Inflammatory macrophage treated with lipopolysaccharide for 1 hour (primary cell): ENCODE measurements around the gene WDR6.
"Not testable (repeated sequence)": the region's sequence is repeated elsewhere in the genome, so short reads cannot be mapped to it uniquely, and the experiment has no call there.

ENCODE experiments used
- DNase-seq, 2 donors: peaks; one replicate each; pipeline ENCODE4 v3.0.0-alpha.2; 2020 to 2022

The WDR6 gene

DNA sequence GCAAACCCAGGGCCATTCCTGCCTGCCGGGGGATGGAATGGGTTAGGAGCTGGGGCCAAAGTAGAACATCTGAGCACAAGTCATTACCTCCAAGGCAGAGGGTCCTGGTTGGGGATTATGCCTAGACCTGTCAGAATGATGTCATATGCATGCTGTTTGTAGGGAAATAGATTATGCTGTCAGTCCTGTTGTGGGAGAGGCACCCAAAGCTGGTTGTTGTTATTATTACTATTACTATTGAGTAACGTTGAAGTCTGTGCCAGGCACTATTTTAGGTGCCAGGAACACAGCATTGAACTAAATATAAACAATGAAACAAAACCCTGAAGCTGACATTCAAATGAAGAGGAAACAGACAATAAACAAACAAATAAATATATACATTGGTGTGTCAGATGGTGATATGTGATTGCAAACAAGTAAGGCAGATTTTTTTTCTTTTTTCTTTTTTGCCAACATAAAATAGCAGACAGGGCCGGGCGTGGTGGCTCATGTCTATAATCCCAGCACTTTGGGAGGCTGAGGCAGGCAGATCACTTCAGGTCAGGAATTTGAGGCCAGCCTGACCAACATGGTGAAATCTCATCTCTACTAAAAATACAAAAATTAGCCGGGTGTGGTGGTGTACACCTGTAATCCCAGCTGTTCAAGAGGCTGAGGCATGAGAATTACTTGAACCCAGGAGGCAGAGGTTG is 15.2 kb upstream of the WDR6 start:
- no peak for DNase-seq

DNA sequence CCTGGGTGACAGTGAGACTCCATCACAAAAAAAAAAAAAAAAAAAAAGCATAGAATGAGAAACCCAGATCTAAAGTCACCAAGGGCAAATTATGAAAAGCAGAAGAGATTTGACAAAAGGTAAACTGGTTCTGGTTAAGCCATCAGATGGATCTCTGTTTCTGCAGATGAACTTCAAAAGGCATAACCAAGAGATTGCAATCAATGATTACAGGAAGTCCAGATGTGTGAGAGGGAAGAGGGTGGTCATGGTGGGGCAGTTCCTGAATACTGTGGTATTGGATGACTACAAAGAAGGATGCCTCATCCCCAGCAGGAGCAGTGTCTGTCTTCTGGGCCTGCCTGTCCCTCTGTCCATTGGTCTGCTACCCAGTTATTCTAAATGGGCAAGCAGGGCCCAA is 13.4 kb upstream of the WDR6 start:
- DNase-seq: no peak

DNA sequence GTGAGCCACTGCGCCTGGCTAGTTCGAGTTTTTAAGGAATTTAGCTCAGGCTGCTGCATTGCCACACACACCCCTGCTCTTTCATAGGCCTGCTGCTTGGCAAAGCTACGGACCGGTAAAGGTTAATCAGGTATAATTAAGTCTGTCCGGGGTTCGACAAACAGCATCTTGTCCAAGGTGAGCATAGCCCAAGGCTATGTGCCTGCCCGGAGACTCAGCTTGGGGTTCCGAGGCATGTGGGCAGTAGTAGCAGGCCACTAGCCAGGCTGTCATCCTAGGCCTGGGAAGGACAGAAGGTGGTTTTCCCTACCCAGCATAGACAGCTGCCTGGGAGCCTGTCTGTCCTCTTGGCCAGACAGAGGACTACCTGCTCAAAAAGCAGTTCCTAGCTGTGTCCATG is 10.6 kb upstream of the WDR6 start:
- DNase-seq: no peak

DNA sequence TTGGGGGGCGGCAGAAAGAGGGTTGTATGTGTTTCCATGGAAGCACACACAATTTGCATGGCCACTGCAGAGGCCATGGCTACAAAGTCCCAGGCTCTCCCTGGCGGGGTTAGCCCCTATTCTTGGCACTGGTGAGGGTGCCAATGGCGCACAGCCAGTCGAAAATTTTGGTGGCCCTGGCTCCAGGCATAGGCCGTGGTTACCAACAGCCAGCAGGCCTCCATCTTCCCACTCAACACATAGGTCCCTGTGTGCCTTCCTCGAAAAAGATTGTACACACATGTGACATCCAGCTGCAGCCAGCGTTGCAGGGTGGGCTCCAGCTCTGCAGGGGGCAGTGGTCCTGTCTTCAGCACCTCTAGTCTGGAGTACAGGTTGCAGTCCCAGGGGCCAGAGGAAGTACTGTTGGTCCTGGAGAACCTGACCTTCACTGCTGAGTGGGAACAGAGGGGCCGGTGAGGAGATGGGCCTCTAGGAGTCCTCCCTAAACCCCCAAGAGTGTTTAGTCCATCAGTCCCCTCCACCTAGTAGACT is 10.0 kb upstream of the WDR6 start:
- DNase-seq: no peak

DNA sequence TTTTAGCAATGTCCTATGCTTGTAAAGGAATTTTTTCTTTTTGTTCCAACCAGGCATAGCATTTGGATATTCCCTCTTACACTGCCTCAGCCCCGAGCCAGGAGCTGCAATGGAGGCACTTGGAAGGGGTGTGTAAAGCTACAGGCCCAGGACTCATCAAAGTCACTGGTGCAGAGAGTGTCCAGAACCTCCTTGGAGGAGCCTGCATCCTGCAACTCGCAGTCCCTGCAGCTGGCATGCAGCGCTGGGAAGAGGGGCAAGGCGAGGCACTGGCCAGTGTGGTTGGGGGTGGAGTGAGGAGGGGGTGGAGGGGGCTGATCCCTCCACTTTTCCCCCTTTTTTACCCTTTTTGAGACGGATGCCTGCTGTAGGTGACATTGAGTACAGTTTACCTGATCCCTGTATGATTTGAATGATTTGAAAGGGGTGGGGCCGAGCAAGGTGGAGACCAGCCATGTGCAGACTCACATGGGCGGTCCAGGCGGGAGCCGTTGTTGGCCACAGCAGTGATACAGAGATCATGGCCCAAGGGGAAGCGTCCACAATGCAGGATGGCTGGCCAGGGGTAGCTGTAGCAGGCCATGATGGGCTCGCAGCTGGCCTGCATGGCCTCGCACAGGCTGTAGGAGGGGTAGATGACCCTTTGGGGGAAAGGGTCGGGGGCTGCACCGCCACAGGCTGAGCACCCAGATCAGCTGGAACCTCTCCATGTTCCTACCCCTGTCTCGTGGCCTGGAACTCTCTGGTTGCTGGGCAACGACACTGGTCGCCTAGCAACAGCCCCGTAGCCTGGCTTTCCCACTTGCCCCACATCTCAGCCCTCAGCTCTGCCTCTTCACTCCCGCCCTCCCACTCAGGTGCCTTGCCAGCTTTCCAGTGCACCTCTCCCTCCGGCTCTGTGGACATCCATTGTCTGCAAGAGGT is 9.2 kb upstream of the WDR6 start:
- DNase-seq: no peak

DNA sequence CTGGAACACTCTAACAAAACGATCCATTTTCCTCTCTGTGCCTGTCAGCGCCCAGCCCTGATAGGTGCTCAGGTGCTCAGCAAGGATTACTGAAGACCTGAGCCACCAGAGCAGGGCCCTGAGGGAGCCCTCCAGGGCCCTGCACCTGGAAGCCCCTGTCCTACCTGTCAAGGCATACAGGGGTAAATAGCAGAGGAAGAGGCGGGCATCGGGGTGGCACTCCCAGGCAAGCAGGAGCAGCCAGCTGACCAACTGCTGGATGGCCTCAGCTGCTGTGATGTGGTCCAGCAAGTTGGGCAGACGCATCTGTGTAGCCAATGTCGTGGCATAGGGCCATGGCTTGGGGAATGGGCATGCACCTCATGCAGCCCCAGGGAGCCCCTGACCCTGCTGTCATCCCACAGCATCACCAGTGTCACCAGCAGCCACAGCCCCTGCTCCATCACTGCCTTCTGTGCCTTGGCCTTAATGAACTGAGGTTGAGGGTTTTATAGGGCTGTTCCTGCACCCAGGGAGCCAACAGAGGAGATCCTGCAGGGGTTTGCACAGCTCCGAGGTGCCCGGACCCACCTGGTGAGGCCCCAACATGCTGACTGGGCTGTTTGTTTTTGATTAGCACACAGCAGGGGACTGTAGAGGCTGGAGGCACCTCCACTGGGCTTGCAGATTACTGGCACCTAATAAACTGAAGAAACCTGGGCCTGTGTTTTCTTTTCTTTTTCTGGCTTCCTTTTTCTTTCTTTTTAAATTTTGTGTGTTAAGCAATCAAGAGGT is 7.9 kb upstream of the WDR6 start:
- no peak for DNase-seq

DNA sequence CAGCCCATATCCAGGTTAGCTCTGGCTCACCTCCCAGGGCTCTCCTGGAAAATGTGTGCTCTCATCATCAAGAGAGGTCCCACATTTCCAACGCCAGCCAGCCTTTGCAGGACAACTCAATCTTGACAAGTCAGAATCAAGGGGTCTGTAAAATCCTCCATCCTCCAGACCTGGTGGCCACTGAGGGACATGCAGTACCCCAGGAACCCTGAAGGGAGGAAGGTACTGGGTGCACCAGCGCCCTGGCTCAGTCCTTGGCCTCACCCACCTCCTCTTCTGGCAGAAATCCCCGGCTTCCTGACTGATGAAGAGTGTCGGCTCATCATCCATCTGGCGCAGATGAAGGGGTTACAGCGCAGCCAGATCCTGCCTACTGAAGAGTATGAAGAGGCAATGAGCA is 6.0 kb upstream of the WDR6 start:
- no peak for DNase-seq

DNA sequence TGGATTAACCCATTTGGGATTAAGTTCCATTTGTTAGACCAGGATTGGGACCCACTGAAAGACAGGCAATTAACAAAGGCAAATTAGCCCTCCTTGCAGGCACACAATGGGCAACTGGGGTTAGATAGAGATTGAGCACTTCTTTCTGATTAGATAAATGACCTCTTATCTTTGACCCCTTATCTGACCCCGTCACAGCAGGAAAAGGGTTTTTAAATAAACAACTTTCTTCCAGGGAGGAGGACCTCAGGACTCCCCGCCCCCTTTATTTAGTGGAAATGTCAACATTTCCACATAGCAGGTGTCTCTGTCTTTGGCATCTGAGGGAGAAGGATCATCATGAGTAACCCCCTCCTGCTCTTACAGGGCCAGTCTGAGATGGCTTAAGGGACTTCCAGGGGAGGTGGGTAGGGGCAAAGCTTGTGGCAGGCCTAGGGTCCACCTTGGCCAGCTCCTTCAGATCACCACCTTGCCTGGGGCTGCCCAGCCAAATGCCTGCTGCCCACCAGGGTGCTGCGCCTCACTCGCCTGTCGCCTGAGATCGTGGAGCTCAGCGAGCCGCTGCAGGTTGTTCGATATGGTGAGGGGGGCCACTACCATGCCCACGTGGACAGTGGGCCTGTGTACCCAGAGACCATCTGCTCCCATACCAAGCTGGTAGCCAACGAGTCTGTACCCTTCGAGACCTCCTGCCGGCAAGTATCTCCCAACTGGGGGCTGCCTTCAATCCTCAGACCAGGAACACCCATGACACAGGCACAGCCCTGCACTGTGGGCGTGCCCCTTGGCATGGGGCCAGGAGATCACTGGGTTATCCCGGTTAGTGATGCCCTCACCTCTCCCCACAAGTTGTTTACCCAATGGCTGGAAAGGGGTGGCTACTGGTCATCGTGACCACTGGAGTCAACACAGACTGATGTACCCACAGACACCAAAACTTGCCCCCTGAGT is 2.6 kb upstream of the WDR6 start:
- no peak for DNase-seq

DNA sequence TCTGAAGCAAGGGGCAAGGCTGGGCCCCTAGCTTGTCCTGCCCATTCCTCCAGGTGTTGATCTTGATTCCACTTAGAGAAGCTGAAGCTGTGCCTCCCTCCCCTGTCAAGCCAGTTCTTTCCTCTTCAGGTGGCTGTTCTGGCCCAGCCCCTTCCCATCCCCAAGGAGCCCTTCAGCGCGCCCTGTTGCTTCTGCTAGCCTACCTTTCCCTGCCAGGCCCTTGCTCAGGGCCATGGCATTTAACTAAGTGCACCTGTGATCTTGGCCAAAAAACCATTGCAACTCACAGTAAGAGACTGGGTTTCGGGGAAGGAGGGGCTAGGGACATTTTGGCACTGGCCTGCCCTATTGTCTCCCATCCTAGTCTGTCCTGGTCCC is 1.9 kb upstream of the WDR6 start:
- no peak for DNase-seq

DNA sequence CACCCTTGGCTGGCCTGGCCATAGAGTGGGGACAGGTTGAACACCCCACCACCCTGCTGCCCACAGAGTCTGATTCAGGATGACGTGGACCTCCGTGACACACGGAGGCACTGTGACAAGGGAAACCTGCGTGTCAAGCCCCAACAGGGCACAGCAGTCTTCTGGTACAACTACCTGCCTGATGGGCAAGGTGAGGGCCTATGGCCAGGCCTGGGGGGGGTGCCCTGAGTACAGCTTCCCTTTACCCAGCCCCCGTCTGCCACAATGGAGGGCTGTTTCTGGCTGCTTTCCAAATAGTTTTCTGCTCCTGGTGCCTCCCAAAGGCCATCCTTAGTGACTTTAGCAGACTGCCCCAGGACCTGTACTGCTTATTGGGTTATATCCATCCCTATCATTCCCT is 1.2 kb upstream of the WDR6 start:
- no peak for DNase-seq

DNA sequence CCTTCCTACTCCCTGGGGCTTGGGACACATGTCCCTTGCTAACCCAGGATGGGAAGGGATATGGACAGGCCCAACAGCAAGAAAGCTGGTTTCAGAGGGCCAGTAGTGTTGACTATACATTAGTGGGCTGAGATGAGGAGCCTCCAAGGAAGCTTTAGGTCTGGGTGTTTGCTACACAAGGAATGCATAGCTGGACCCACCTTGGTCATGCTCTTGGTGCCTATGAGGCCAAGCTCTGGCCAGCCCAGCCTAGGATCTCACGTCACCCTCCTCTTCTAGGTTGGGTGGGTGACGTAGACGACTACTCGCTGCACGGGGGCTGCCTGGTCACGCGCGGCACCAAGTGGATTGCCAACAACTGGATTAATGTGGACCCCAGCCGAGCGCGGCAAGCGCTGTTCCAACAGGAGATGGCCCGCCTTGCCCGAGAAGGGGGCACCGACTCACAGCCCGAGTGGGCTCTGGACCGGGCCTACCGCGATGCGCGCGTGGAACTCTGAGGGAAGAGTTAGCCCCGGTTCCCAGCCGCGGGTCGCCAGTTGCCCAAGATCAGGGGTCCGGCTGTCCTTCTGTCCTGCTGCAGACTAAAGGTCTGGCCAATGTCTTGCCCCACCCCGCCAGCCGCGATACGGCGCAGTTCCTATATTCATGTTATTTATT is 653 bp upstream of the WDR6 start:
- DNase-seq: no peak

DNA sequence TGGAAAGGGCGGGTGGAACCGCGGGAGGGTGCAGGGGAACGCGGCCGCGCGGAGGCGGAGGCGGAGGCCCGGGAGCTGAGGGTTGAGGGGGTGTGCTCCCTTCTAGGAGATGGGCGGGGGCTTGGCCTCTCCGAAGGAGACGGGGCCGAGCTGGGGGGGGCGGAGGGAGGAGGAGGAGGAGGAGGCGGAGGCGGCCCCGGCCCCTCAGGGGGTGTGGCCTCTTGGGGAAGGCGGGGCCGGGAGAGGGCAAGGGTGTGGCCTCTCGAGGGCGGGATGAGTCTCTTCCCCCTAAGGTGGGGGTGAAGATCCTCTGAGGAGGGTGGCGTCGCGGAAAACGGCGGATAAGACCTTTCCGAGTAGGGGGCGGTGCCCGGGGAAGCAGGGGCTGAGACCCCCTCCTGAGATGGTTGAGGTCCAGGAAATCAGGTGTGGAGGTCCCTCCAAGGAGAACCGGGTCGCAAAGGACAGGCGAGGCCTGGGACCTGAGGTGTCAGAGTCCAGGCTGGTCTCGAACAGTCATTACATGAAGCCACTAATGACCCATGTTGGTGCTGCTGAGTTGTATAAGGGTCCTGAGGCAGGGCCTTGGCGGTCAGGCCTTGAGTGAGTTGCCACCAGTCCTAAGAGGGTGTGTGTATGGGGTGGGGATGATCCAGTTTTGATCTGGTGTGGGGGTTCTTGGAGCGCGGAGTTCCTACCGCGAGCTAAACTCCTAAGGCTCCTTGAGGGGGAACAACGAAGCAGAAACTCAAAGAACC is 759 bp downstream of the WDR6 start:
- peak; percentile 43 to 81 for DNase-seq

DNA sequence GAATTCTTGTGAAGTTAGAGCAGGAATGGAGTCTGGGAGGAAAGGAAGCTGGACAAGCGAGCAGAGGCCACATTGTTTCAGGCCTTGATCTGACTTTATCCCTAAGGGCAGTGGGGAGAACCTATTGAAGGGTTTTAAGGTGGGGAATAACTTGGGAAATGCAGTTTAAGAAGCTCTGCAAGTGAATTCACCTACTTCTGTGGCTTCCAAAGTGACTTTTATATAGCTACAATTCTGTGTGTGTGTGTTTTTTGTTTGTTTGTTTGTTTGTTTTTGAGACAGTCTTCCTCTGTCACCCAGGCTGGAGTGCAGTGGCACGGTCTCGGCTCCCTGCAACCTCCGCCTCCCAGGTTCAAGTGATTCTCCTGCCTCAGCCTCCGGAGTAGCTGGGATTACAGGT is 1.4 kb downstream of the WDR6 start:
- not testable (repeated sequence) for DNase-seq

DNA sequence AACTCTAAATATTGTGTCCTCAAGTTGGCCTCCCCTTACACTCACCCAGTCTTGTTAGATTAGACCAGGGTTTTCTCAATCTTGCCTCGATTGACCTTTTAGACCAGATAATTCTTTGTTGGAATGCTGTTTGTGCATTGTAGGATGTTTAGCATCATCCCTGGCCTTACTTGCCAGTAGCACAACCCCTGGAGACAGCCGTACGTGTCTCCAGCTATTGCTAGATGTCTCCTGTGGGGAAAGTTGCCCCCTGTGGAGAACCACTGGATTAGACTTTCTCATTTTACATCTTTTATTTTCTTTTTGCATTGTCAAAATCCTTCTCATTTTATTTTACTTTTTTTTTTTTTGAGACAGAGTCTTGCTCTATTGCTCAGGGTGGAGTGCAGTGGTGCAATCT is 2.2 kb downstream of the WDR6 start:
- no peak for DNase-seq

DNA sequence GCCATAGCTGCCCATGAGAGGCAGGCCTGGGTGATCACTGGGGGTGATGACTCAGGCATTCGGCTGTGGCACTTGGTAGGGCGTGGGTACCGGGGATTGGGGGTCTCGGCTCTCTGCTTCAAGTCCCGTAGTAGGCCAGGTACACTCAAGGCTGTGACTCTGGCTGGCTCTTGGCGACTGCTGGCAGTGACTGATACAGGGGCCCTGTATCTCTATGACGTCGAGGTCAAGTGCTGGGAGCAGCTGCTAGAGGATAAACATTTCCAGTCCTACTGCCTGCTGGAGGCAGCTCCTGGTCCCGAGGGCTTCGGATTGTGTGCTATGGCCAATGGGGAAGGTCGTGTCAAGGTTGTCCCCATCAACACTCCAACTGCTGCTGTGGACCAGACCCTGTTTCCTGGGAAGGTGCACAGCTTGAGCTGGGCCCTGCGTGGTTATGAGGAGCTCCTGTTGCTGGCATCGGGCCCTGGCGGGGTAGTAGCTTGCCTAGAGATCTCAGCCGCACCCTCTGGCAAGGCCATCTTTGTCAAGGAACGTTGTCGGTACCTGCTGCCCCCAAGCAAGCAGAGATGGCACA is 5.3 kb downstream of the WDR6 start:
- no peak for DNase-seq

DNA sequence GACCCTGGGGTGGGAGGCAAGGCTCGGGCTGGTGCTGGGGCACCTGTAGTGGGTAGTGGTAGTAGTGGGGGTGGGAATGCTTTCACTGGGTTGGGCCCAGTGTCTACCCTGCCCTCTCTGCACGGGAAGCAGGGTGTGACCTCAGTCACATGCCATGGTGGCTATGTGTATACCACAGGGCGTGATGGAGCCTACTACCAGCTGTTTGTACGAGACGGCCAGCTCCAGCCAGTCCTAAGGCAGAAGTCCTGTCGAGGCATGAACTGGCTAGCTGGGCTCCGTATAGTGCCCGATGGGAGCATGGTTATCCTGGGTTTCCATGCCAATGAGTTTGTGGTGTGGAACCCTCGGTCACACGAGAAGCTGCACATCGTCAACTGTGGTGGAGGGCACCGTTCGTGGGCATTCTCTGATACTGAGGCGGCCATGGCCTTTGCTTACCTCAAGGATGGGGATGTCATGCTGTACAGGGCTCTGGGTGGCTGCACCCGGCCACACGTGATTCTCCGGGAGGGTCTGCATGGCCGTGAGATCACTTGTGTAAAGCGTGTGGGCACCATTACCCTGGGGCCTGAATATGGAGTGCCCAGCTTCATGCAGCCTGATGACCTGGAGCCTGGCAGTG is 6.0 kb downstream of the WDR6 start:
- DNase-seq: no peak

DNA sequence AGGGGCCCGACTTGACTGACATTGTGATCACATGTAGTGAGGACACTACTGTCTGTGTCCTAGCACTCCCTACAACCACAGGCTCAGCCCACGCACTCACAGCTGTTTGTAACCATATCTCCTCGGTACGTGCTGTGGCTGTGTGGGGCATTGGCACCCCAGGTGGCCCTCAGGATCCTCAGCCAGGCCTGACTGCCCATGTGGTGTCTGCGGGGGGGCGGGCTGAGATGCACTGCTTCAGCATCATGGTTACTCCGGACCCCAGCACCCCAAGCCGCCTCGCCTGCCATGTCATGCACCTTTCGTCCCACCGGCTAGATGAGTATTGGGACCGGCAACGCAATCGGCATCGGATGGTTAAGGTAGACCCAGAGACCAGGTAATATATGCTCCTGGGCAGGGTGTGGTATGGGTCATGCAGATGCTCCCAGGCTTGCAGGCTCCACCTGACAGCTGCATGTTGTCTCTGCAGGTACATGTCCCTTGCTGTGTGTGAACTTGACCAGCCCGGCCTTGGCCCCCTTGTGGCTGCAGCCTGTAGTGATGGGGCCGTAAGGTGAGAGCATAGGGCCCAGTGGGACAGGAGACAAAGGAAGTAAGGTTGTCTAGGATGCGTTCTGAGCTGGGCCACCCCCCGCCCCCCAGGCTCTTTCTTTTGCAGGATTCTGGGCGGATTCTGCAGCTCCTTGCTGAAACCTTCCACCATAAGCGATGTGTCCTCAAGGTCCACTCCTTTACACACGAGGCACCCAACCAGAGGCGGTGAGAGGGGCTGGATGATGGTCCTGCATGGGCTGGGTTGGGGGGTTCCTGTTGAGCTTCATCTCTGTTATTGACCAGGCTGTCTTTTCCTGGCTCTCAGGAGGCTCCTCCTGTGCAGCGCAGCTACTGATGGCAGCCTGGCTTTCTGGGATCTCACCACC is 6.8 kb downstream of the WDR6 start:
- DNase-seq: peak in 1 of 2 donors; percentile 60

DNA sequence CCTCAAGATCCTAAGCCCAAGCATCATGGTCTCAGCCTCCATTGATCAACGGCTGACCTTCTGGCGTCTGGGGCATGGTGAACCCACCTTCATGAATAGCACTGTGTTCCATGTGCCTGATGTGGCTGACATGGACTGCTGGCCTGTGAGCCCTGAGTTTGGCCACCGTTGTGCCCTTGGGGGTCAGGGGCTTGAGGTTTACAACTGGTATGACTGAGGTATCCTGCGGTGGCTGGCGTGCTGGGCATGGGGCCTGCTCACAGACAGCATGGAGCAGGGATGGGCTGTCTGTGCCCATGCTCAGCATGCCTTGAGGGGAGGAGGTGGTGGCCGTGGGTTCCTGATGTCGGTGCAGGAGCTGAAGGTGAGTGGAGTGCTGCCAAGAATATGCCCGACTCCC is 7.9 kb downstream of the WDR6 start:
- DNase-seq: no peak

DNA sequence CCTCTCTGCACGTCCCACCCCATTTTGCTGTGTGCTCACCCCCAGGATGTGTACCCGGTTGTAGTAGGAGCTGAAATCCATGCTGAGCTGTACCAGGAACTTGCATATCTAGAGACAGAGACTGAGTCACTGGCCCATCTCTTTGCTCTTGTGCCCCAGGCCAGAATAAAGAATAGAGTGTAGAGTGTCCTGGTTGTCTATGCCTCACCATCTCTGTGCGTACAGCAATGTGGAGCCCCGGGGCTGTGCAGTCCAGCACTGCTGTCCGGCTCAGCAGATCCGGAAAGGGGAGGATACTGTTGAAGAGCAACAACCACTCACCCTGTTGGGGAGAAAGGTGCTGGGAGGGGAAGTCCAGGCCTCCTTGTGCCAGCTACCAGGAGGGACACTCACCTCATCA is 8.6 kb downstream of the WDR6 start:
- DNase-seq: no peak
